Measurements from ENCODE around the gene PACRG.

- TF ChIP-seq, protein P1, sequence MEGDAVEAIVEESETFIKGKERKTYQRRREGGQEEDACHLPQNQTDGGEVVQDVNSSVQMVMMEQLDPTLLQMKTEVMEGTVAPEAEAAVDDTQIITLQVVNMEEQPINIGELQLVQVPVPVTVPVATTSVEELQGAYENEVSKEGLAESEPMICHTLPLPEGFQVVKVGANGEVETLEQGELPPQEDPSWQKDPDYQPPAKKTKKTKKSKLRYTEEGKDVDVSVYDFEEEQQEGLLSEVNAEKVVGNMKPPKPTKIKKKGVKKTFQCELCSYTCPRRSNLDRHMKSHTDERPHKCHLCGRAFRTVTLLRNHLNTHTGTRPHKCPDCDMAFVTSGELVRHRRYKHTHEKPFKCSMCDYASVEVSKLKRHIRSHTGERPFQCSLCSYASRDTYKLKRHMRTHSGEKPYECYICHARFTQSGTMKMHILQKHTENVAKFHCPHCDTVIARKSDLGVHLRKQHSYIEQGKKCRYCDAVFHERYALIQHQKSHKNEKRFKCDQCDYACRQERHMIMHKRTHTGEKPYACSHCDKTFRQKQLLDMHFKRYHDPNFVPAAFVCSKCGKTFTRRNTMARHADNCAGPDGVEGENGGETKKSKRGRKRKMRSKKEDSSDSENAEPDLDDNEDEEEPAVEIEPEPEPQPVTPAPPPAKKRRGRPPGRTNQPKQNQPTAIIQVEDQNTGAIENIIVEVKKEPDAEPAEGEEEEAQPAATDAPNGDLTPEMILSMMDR (optimal IDR thresholded peaks at IDR 0.05 in 1 of 3, IDR thresholded peaks at IDR 0.05 in 1 of 3, conservative IDR thresholded peaks at IDR 0.05 in 1 of 3; ENCODE audit: extremely low read depth in 1 of 3, insufficient read depth in 2 of 3, low read length in 3 of 3): no peak
- no peak for TF ChIP-seq EZH2 (IDR thresholded peaks at IDR 0.05; ENCODE audit: low read length)
Observed at GRCh38 chr6:163284151-163284550, 556.4 kb downstream of the PACRG start.
